ENCODE results near the gene RUBCNL.

- TF ChIP-seq CTCF (IDR thresholded peaks at IDR 0.05; ENCODE audit: low read depth, low read length, missing input control) (no peak), YY1 (IDR thresholded peaks at IDR 0.05) (no peak), REST (IDR thresholded peaks at IDR 0.05) (no peak), JUND (IDR thresholded peaks at IDR 0.05) (no peak)
These were observed 72.0 kb downstream of the RUBCNL start for GRCh38 chr13:46315036-46315435.

All from liver (tissue), 3 donors.